Thyroid gland (tissue), 4 donors: ENCODE results near the gene PLA2G2D.

Experiments
- CTCF ChIP-seq, 6 experiments: fragments of 200-600 bp in 3 of 6; fragments of 450-650 bp in 3 of 6; sonication (generic) in 3 of 6; IDR thresholded peaks; one replicate each; pipeline ENCODE4 v1.5.1; 2016 to 2019; ENCODE audit warnings: antibody characterized with exemption in 6 of 6, mild to moderate bottlenecking in 2 of 6, inconsistent platforms in 1 of 6, moderate library complexity in 1 of 6
- POLR2A ChIP-seq, 2 donors: fragments of 450-650 bp; IDR thresholded peaks; one replicate each; pipeline ENCODE4 v1.6.1; 2017; ENCODE audit warnings: antibody characterized with exemption in 2 of 2, mild to moderate bottlenecking in 2 of 2, moderate library complexity in 1 of 2

DNA sequence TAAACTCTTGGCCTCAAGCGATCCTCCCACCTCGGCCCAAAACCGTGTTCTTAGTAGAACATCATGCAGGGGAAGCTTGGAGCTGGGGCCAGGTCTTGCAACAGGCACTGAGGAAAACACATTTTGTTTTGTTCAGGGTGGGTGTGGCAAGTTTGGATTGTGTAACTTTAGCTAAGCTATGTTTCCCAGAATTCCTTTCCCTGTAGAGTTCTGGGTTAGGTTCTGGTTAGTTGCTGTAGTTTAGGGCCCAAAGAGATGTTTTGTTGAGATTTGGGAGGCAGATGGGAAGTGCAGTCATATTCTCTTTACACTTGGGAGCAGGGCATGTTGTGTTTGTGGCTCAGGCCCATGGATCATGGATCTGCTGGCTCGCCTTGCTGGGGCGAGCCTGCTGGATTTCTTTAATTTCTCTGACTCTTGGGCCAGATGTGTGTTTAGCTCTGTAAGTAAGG lies 25.4 kb downstream of the PLA2G2D start:
- TF ChIP-seq CTCF (IDR thresholded peaks at IDR 0.05) (no peak), POLR2A (IDR thresholded peaks at IDR 0.05) (no peak)
